GM19438 (cell line): ENCODE results near the gene NEUROD2.

Experiments used
- ATAC-seq: cut with Tn5 transposase; IDR thresholded peaks from one replicate; pipeline ENCODE4 v1.9.1; 2021; ENCODE audit warnings: low read depth; ENCODE audit not compliant: unreplicated experiment

NEUROD2 gene

DNA sequence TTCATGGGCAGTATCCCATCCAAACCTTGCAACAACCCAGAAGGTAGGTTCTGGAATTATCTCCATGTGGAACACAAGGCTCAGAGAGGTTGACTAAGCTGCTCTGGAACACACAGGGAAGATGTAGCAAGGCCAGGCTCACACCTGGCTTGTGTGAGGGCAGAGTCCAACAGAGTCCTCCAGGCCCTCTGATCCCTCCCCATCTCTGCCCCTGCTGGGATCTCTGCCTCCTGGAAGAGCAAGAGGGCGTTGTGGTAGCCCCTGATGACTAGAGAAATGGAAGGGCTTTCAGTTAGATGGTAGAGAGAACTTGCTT, 12.0 kb upstream of the NEUROD2 start:
- ATAC-seq = no peak

DNA sequence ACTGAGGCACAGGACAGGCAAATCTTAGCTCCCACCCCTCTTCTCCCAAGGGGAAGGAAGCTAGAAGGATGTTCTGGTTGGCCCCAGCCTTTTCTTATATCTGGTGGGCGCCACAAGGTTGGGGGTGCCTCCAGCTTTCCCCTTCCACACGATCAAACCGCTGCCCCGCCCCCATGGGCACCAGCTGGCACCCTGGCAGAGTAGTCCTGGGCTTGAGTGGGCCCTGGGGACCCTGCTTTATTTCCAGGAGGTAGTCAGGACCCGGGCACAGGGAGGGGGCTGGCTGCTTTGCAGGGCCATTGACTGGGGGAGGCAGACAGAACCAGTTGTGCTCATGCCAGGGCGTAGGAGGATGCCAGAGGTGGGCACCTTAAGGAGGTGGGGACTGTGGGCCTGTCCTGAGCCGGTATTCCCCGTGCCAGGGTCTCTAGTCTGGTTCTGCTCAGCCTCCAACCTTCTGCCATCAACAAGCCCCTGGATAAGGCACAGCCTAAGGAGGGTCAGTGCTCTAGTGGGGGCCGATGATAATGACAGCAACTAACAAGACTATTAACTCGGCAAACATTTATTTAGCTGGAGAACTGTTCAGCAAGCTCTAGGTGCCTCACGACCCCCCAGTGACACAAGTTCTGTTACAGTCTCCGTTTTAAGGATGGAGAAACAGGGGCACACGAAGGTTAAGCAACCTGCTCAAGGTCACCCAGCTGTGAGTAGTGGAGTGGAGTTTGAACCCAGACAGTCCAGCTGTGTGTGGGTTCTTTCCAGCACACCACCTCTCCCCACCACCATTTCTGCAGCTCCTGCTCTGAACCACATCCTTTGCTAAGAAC, 11.5 kb upstream of the NEUROD2 start:
- ATAC-seq = no peak

DNA sequence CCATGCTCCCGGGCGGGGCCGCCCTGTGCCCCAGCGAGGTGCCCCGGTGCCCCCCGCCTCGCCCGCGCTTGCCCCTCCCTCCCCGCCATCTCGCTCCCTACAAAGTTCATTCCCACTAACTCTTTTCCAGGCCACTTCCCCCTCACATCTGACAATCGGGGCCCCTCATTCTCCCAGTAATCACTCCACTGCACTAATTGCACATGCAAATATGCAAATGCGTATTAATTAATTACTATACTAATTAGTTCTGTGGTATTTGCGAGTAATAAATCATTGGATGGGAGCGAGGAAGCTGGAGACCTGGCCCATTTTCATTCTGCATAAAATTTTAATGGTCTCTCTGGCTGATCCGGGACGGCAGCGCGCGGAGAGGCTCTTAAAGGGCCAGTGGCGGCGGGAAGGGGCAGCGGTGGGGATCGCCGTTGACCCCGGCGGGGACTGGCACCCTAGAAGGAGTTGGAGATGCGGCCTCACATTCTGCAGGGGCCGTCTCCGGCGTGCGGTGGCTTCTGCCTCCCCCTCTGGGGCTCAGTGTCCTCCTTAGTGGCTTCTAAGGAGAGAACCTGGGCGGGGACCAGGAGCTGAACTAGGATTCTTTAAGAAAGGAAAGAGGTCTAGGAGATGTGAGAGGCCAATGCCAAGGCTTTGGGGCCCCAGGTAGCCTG, 10.7 kb upstream of the NEUROD2 start:
- no peak for ATAC-seq

DNA sequence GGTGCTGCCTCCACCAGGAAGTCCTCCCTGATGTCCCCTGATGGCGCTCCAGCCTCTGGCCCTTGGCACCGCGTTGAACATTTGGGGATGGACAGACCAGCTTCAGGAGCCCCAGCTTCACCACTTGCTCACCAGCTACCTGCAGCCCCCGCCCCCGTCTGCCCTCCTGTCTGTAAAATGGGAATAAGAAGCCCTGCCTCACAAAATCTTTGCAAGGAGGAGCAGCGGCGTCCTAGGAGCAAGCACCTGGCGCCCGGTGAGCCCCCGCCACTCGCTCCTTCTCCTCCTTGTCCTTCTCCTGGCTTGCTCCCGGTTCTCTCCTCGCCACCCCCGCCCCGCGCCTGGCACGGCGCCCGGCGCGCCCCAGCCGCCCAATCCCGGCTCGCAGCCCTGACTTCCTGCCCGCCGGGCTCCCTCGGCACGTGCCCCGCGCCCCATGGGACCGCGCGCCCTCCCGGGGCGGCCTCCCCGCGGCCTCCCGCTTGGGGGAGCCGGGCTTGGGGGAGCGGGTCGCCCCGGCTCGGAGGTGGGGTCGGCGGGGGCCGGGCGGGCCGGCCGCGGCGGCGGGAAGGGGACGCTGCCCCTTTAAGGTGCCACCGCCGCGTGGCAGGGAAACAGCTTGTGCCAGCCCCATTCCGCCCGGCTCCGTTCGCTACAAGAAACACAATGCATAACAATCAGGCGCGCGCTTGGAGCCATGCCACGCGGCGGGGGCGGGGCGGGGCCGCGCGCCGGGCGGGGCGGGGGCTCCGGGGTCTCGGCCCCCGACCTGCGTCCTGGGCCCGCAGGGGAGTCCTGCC, 9.9 kb upstream of the NEUROD2 start:
- ATAC-seq = no peak

DNA sequence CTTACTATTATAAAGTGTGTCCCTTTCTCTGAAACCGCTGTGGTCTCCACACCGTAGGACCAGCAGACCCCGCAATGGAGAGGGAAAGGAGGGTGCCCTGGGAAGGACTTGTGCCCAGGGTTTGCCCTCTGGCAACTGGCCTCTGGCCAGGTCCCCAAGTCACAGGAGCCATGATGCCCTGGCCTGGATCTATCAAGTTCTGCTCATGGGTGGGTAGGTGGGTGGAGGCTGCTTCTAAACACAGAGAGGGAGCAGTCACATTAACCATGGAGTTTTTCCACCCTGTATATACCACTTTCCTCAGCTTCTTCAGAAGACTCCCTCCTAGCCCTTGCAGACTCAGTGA, 9.4 kb upstream of the NEUROD2 start:
- ATAC-seq = no peak

DNA sequence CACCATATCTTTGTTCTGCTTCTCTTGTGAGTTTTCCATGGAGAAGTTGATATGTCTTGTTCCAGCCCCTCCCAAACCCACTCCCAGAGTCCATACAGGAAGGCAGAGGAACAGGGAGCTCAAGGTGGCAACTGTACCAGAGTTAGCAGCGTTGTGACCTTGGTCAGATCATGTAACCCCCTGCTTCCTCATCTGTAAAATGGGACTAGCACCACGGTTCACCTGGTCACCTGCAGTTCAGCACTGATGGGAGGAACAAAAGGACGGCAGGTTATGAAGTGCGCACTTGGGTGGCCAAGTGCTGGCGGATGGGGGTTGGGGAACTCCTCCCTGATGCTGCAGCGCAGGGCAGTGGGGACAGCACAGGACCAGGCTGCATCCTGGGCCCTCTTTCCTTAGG, 7.7 kb upstream of the NEUROD2 start:
- ATAC-seq = no peak

DNA sequence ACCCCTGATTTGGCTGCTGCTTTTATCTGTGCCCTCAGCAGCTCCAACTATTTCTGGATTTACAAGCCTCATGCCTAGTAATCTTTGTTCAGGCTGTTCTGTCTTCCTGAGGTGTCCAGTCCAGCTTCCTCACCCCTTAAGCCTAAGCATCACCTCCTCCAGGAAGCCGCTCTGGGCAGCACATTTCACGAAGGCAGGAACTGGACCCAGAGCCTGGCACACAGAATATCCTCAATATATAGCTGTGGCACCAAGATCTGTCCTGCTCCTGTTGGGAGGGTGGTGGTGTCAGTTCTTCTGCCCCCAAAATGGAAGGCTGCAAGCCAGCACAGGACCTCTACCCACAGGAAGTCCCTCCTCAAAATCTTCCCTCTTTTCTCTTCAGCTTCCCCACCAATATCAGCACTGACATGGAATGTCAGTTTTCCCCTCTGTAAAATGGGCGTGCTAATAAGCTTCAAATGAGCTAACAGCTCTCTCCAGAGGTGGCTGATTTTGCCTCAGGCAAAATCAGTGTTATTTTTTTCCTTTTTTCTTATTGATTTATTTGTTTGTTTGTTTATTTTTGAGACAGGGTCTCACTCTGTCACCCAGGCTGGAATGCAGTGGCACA, 6.9 kb upstream of the NEUROD2 start:
- no peak for ATAC-seq

DNA sequence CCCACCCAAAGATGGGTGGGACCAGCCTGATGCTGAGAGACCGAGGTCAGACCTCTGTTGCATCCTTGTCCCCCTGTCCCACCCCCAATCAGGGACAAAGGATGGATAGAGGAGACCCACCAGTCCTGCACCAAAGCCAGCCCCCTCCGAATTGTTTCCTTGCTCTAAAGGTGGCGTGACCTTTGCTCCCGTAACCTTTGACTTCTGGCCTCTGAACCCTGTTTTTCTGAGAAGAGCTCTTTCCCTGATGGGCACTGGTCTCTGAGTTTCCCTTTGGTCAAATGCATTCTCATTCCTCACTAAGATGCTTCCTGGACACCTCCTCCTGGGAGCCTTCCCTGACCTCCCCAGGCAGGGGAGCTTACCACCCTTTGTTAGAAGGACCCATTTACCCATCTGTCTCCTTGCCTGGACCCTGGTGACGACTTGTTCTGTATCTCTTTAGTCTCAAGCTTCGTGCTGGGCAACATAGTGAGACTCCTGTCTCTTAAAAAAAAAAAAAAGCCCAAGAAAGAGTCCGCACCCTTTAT, 5.3 kb upstream of the NEUROD2 start:
- no peak for ATAC-seq

DNA sequence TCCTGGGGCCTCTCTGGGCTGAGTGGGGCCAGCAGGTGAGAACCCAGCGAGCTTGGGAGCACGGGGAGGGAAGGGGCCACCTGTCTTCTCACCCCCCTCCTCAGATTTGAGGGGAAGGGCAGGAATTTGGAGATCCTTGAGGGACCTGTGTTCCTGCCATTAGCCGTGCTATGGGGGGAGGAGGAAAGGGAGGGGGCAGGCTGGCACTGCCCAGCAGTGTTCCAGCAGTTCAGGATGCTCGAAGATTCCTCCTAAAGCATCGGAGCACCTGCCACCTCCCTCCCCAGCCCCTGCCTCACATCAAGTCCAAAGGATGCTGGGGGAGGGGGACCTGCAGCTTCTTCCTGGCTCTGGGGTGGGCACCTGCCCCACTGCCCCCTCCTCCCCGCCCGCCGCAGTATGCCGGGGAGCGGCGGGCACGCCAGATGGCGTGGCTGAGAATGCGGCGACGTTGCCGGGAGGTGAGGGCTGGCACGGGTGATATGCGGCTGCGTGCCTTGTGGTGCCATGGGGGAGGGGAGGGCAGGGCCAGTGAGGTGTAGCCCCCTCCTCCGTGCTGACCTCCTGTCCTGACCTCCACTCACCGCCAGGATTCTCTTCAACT, 4.7 kb upstream of the NEUROD2 start:
- ATAC-seq = no peak

DNA sequence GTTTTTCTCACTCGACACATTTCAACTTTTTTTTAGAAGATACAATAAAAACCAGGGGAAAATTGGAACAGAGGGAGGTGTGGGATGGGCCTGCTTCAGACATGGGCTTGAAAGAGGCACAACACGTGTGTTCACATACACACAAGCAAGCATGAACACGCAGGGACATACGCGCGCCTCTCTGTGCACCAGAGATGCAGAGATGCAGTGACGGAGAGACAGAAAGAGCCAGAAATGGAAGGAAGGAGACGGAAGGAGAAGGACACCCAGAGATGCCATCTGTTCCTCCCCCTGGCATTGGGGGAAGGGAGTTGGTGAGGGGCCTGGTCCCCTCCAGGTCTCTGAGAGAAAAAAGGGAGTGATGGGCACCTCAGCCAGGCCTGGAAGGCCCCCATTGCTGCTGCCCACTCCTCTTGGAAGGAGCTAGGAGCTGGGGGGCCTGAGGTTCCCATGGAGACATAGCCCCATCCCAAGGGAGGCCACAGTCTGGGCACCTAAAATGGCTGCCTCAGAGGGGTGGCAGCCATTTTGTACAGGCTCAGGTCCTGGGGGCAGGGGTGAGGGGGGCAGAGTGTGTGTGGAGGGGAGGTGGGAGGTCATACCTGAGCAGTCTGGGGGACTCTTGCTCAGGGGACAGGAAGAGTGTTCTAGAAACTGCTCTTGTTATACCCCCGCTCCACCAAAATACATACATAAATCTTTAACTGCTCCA, 3.8 kb upstream of the NEUROD2 start:
- no peak for ATAC-seq

DNA sequence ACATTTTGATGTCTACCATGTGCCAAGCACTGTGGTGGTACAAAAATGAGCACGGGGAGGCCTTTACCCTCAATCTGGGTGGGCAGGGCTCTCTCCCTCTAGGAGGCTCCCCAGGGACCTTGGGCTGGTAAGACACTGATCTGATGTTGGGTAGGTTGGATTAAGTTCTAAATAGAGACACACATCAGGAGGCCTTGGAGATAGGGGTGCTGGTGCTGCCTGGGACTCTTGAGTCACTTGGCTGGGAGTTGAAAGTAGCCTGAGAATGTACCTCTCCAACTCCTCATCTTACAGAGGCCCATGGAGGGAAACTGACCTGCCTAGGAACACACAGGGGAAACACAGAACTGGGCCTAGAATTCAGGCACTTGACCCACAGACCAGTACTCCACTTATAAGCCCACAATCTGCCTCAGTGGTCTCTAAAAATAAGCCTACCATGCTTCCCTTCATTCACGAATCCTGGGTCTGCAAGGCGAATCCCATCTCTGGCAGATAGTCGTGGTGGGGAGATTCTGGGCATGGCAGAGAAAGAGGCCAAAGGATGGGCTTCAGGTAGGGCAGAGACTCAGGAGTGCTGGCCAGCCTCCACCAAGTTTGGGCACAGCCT, 1.8 kb upstream of the NEUROD2 start:
- ATAC-seq = no peak

DNA sequence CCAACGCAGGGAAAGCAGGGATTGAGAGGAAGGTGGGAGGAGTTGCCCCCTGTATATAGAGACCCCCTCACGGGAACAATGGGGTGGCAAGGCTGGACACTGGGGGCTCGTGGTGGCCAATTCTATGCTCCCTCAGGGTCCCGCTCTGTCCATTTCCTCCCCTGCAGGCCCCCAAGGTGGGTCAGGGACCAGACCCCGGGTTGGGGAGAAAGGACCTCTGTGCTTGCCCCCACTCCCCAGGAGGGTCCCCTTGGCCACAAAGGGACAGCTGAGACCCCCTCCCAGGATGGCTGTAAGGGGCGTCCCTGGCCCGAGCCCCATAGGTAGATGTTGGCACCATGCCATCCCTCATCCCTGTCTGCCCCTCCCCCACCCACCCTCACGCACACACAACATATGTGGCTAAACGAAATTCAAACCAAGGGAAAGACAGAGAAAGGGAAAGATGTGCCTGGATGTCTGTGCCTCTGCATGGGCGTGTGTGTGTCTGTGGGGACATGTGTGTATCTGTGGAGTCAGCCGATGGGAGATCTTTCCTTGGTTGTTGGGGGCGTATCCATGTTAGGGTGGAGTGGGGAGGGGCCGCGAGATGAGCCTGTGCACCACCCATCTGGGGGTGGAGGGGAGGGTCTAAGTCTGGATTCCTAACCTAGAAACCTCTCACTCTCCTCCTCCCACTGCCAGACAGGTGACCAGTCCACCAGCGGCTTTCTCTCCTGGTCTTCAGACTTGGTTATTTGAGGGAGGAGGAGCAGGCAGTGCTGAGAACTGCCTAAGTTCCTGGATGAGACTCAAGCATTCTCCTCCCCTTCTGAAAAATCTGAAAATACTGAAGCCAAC, 642 bp upstream of the NEUROD2 start:
- ATAC-seq = no peak

DNA sequence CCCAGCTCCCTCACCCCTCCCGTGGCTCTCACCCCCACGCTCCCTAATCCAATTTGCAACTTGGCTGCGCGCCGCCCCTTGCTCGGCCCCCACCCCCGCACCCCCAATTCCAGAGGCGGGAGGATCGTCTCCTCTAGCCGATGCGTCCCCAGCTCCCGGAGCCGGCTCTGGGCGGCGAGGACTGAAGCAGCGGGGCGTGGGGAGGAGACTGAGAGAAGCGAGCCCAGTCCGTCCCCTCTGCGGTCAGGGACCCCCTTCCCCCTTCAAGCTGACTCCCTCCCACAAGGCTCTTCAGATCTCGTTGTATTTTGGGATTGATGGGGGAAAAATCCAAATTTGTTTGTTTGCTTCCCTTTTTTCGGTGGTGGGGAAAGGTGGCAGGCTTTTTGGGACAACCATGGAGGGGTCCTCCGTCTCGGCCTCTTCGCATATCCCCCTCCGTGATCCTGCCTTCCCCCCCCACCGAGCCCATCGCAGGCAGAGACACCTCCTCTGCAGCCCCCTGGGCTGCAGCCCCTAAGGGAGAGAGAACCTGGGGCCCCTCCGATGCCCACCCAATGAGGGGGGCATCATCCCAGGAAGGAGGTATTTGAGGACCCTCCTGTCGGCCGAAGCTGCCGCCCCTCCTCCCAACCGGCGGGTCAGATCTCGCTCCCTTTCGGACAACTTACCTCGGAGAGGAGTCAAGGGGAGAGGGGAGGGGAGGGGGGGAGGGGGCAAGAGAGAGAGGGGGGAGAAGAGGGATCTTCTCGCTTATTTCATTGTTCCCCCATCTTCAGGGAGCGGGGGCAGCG, 466 bp downstream of the NEUROD2 start:
- ATAC-seq = no peak

DNA sequence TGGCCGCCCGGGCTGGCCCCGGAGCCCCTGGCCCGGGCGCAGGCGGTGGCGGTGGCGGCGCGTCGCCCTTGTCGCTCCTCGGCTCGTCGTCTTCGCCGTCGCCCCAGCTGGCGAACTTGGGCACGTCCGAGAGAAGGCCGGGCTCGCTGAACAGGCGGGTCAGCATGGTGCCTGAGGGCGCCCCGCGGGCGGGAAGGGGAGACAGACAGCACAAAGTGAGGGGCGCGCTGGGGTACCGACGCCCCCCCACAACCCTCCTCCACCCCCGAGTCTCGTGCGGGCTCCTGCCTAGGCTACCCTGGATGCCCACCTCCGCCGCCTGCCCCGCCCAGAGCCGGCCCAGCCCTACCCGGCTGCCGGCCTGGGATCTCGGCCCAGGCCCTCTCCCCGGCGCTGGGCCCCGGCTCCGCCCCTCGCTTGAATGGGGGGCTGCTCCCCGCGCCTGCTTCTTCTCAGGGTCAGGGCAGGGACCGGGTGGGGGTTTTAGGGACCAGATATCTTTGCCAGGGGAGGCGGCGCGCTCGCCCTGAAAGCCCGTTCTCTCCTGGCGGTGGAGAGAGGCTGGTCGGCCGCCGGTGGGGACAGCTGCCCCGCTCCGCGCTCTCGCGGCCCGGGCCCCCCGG, 1.2 kb downstream of the NEUROD2 start:
- no peak for ATAC-seq

DNA sequence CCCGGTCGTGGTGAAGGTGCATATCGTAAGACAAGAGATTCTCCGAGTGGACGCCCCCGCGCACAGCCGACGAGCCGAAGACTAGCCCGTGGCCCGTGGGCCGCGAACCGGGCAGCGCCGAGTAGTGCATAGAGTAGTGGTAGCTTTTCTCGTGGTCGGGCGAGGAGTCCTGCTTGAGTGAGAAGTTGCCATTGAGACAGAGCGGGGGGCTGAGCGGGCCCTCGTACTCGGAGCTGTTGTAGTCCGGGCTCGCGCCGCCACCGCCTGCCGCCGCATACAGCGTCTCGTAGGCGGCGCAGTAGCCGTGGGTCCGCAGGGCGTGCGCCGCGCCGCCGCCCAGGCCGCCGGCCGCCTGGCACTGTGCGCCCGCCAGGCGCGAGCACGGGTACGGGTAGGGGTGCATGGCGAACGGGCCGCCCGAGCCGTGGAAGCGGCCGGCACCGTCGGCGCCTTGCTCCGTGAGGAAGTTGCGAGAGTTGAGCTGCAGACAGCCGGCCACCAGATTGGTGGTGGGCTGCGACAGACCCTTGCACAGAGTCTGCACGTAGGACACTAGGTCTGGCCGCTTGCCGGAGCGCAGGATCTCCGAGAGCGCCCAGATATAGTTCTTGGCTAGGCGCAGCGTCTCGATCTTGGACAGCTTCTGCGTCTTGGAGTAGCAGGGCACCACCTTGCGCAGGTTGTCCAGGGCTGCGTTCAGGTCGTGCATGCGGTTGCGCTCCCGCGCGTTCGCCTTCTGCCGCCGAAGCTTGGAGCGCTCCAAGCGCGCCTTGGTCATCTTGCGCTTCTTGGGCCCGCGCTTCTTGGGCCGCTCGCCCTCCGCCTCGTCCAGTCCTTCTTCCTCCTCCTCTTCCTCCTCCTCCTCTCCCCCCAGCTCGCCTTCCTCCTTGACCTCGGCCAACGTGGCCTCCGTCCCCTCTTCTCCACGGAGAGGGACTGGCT, 2.0 kb downstream of the NEUROD2 start:
- no peak for ATAC-seq

DNA sequence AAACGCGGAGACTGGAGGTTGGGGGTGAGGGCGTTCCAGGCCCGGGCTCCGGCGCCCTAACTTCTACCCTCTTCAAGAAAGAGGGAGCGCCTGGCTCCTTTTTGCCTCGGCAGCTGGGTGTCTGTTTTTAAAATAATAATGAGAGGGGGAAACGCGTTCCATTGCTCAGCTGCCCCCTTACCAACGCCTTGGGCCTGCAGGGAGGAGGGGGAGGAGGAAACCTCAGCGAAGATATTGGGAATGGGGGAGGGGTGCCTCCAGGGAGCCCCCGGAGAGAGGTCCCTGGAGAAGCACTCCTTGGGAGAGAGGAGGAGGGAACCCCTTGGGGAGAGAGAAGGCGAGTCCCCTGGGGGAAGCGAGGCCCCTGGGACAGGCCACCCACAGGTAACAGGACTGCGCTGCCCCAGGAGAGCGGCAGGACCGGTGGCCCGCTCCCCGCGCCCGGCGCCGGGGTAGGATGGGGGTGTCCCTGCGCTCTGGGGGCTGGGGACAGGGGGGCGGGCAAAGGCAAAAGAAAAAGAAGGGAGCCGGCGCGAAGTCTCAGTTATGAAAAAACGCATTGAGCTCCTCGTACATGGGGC, 2.7 kb downstream of the NEUROD2 start:
- no peak for ATAC-seq
